ENCODE data around the gene C19orf44. TPM values are rescaled to one million over a fixed set of nuclear protein-coding genes. Genes with fewer than 3 reads are reported as not detected.

Gene C19orf44
- total and polyA plus RNA-seq, 9 donors: 2.8 to 9.3 (median 8.1) TPM

DNA sequence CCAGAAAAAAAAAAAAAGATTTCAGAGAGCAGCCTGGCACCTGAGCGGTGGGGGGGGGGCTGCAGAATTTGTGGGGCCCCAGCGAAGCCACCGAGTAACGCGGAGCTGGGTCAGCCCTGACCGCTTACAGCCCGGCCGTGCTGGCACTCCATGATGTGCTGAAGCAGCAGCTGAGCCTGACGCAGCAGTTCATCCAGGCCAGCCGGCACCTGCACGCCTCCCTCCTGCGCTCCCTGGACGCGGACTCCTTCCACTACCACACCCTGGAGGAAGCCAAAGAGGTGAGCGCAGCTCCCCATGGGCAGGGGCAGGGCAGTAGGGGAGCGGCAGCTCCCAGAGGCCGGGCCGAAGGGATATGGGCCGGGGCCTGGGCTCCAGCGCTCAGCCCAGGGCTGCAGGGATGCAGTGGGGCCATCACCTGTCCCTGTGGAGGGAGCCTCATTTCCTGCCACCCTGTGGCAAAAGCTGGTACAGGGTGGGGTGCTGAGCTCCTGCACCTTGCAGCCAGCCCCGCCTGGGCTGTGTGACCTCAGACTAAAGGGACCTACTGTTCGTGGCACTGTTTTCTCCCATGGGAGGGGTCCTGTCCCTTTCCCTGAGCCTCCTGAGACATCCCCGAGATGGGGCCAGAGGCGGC, 18.3 kb downstream of the C19orf44 start:
- peaks cover 1% of the 10 kb centered on the region for H3K4me1 ChIP-seq (ENCODE audit: control insufficient read depth, insufficient read depth, low read length)
- H3K36me3 ChIP-seq (ENCODE audit: control insufficient read depth, insufficient read depth, low read length): peaks cover 60% of the 10 kb centered on the region
- no peak for DNase-seq
- H3K27ac ChIP-seq (ENCODE audit: low read length): no peak overlapping the region
- no peak overlapping the region for H3K4me3 ChIP-seq (ENCODE audit: low read length)
- WGBS (ENCODE audit: insufficient coverage): 91% methylated on average over 17 of the region's 24 CpGs
- no peaks in the 10 kb centered on the region for H3K27me3 ChIP-seq (ENCODE audit: control insufficient read depth, insufficient read depth, low read length)
- no peaks in the 10 kb centered on the region for H3K9me3 ChIP-seq (replicated peaks; ENCODE audit: control insufficient read depth, low read depth, low read length)

DNA sequence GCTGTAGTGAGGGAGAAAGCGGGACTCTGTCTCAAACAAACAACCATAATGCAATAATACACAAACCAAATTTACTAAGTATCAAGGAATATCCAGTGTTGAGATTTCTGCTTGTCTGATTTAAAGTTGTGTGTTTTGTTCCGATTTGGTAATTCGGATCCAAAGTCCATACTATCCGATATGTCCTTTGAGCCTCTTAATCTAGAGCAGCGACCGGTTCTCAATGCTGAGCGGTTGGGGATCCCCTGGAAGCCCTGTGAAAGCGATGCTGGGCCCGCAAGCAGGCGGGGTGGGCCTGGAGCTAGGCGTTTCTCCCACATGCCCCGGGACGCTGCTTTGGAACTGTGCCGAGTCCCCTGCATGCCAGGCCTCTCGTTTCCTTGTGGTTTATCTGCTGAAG, 20.2 kb downstream of the C19orf44 start:
- H3K27me3 ChIP-seq (ENCODE audit: control insufficient read depth, insufficient read depth, low read length): no peaks in the 10 kb centered on the region
- no peaks in the 10 kb centered on the region for H3K4me1 ChIP-seq (ENCODE audit: control insufficient read depth, insufficient read depth, low read length)
- DNase-seq: no peak
- peaks cover 72% of the 10 kb centered on the region for H3K36me3 ChIP-seq (ENCODE audit: control insufficient read depth, insufficient read depth, low read length)
- WGBS (ENCODE audit: insufficient coverage): 78% methylated on average over 14 of the region's 15 CpGs
- no peaks in the 10 kb centered on the region for H3K9me3 ChIP-seq (replicated peaks; ENCODE audit: control insufficient read depth, low read depth, low read length)
- no peak overlapping the region for H3K27ac ChIP-seq (ENCODE audit: low read length)
- no peak overlapping the region for H3K4me3 ChIP-seq (ENCODE audit: low read length)

- WGBS (ENCODE audit: insufficient coverage): 74% methylated on average over 9 of the region's 14 CpGs
- H3K4me1 ChIP-seq (ENCODE audit: control insufficient read depth, insufficient read depth, low read length): no peaks in the 10 kb centered on the region
- no peak overlapping the region for H3K27ac ChIP-seq (ENCODE audit: low read length)
- H3K36me3 ChIP-seq (ENCODE audit: control insufficient read depth, insufficient read depth, low read length): peaks cover 76% of the 10 kb centered on the region
- no peaks in the 10 kb centered on the region for H3K9me3 ChIP-seq (replicated peaks; ENCODE audit: control insufficient read depth, low read depth, low read length)
- H3K27me3 ChIP-seq (ENCODE audit: control insufficient read depth, insufficient read depth, low read length): no peaks in the 10 kb centered on the region
- no peak overlapping the region for H3K4me3 ChIP-seq (ENCODE audit: low read length)
- no peak for DNase-seq
Measured at GRCh38 chr19:16516923-16517610, 20.9 kb downstream of the C19orf44 start.

DNA sequence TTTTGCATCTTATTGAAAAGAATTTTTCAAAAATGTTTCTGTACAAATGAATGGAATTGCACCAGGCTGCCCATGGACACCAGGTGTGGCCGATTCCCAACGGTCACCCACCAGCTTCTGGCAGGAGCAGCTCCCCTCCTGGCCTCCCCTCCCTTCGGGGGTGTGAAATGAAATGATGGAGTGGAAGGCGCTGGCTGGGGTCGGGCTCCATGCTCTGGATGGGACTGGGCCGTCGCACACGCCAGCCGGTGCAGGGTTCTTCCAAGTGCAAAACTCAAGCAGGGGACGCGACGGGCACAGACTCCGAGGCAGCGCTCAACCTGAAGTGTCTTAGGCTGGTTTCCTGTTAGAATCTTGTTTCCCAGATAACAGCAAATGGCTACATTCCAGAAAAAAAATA, 21.9 kb downstream of the C19orf44 start:
- 76% methylated on average over 3 of the region's 14 CpGs for WGBS (ENCODE audit: insufficient coverage)
- Histone ChIP-seq H3K27ac (ENCODE audit: low read length) (no peak overlapping the region), H3K4me1 (ENCODE audit: control insufficient read depth, insufficient read depth, low read length) (no peaks in the 10 kb centered on the region), H3K9me3 (replicated peaks; ENCODE audit: control insufficient read depth, low read depth, low read length) (no peaks in the 10 kb centered on the region), H3K4me3 (ENCODE audit: low read length) (no peak overlapping the region), H3K36me3 (ENCODE audit: control insufficient read depth, insufficient read depth, low read length) (peaks cover 74% of the 10 kb centered on the region), H3K27me3 (ENCODE audit: control insufficient read depth, insufficient read depth, low read length) (no peaks in the 10 kb centered on the region)
- DNase-seq: no peak

GRCh38 chr19:16518483-16519229, 22.5 kb downstream of the C19orf44 start:
- Histone ChIP-seq H3K4me3 (ENCODE audit: low read length) (no peak overlapping the region), H3K27ac (ENCODE audit: low read length) (no peak overlapping the region), H3K4me1 (ENCODE audit: control insufficient read depth, insufficient read depth, low read length) (no peaks in the 10 kb centered on the region), H3K9me3 (replicated peaks; ENCODE audit: control insufficient read depth, low read depth, low read length) (no peaks in the 10 kb centered on the region), H3K27me3 (ENCODE audit: control insufficient read depth, insufficient read depth, low read length) (no peaks in the 10 kb centered on the region), H3K36me3 (ENCODE audit: control insufficient read depth, insufficient read depth, low read length) (peaks cover 79% of the 10 kb centered on the region)
- 86% methylated on average over 31 of the region's 33 CpGs for WGBS (ENCODE audit: insufficient coverage)
- no peak for DNase-seq

DNA sequence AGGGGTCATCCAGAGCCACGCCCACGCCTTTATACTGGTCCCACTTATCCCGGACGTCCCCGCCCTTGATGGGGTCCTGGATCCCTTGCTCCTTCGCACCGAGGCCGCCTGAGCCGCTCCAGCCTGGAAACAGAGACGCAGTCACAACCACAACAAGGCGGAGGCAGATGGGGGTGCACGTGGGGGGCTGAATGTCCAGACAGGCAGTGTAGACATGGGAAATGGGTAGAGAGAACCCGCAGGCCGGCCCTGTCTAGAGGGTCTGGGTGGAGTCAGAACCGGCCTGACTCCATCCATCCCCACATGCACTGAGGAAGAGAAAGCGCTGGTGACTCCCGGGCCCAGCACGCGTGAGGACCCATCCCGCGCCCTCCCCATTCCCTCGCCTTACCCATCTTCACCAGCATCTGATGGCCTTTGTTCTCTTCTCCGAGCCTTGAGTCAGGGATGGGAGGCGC, 23.1 kb downstream of the C19orf44 start:
- Histone ChIP-seq H3K4me1 (ENCODE audit: control insufficient read depth, insufficient read depth, low read length) (no peaks in the 10 kb centered on the region), H3K27me3 (ENCODE audit: control insufficient read depth, insufficient read depth, low read length) (no peaks in the 10 kb centered on the region), H3K36me3 (ENCODE audit: control insufficient read depth, insufficient read depth, low read length) (peaks cover 84% of the 10 kb centered on the region), H3K4me3 (ENCODE audit: low read length) (no peak overlapping the region), H3K9me3 (replicated peaks; ENCODE audit: control insufficient read depth, low read depth, low read length) (no peaks in the 10 kb centered on the region), H3K27ac (ENCODE audit: low read length) (no peak overlapping the region)
- 83% methylated on average over 10 of the region's 24 CpGs for WGBS (ENCODE audit: insufficient coverage)
- no peak for DNase-seq

GRCh38 chr19:16520074-16520973, 24.1 kb downstream of the C19orf44 start:
- Histone ChIP-seq H3K27me3 (ENCODE audit: control insufficient read depth, insufficient read depth, low read length) (no peaks in the 10 kb centered on the region), H3K27ac (ENCODE audit: low read length) (no peak overlapping the region), H3K9me3 (replicated peaks; ENCODE audit: control insufficient read depth, low read depth, low read length) (no peaks in the 10 kb centered on the region), H3K4me3 (ENCODE audit: low read length) (no peak overlapping the region), H3K4me1 (ENCODE audit: control insufficient read depth, insufficient read depth, low read length) (no peaks in the 10 kb centered on the region), H3K36me3 (ENCODE audit: control insufficient read depth, insufficient read depth, low read length) (peaks cover 88% of the 10 kb centered on the region)
- WGBS (ENCODE audit: insufficient coverage): 90% methylated on average over 38 of the region's 45 CpGs
- DNase-seq: no peak

DNA sequence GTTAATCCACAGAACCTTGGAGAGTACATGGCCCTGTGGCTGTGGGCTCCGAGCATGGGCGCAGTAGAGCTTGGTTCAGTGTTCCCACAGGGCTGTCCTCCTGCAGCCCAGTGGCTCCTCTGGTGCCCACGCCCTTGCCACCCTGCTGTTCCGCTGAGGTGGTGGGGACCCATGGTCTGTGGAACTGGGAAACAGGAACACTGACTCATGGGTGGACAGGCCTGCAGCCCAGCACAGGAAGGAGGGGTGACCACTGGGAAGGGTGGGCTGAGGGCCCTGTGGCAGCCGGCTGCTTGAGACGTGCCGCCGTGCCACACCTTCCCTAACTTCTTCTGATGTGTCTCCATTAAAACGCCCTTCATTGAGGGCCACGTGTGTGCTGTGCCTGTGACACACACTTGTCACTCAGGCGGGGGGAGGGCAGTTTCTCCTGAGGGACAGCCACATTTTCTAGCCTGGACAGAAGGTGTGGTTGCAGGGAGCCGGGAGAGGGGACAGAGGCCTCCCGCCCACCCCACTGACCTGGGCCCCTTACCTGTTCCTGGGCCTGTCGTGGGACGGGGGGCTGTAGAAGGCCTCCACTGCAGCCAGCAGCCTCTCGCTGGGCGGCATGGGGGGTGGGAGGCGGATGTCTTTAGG, 24.9 kb downstream of the C19orf44 start:
- no peaks in the 10 kb centered on the region for H3K9me3 ChIP-seq (replicated peaks; ENCODE audit: control insufficient read depth, low read depth, low read length)
- H3K4me1 ChIP-seq (ENCODE audit: control insufficient read depth, insufficient read depth, low read length): no peaks in the 10 kb centered on the region
- no peak overlapping the region for H3K27ac ChIP-seq (ENCODE audit: low read length)
- DNase-seq: no peak
- H3K27me3 ChIP-seq (ENCODE audit: control insufficient read depth, insufficient read depth, low read length): no peaks in the 10 kb centered on the region
- no peak overlapping the region for H3K4me3 ChIP-seq (ENCODE audit: low read length)
- 95% methylated on average over 15 of the region's 18 CpGs for WGBS (ENCODE audit: insufficient coverage)
- peaks cover 95% of the 10 kb centered on the region for H3K36me3 ChIP-seq (ENCODE audit: control insufficient read depth, insufficient read depth, low read length)

DNA sequence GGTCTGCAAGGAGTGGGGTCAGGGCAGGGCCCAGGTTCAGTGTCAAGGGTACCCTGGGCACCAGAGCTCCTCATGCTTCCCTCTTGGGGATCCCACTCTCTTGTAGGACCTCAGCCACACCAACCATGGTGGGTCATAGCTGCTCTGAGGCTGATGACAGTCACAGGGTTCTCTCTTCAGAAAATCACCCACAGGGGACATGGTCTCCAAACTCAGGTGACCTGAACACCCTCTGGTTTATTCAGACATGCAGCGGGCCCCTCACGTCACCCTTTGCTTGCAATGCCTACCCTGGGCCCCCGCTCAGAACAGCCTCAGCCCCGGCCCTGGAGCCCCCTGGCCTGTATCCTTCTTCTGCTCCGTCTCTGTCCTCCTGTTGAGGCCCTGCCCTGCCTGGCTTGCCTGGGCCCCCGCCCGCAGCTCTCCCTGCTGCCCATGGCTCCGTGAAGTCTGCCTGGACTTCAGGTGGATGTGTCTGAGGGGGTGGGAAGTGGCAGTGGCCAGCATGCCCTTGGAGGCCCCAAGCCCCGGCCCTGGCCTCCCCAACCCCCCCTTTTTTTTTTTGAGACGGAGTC, 25.6 kb downstream of the C19orf44 start:
- WGBS (ENCODE audit: insufficient coverage): 87% methylated on average over 5 of the region's 10 CpGs

More for the DNA sequence above, 25.6 kb downstream of the C19orf44 start:
- DNase-seq: no peak
- Histone ChIP-seq H3K4me3 (ENCODE audit: low read length) (no peak overlapping the region), H3K36me3 (ENCODE audit: control insufficient read depth, insufficient read depth, low read length) (peaks cover 94% of the 10 kb centered on the region), H3K4me1 (ENCODE audit: control insufficient read depth, insufficient read depth, low read length) (no peaks in the 10 kb centered on the region), H3K27ac (ENCODE audit: low read length) (no peak overlapping the region), H3K27me3 (ENCODE audit: control insufficient read depth, insufficient read depth, low read length) (no peaks in the 10 kb centered on the region), H3K9me3 (replicated peaks; ENCODE audit: control insufficient read depth, low read depth, low read length) (no peaks in the 10 kb centered on the region)

Measured in muscle of leg (tissue), 11 donors.